Measurements from ENCODE around the gene PPP2R2C.

Gene PPP2R2C

DNA sequence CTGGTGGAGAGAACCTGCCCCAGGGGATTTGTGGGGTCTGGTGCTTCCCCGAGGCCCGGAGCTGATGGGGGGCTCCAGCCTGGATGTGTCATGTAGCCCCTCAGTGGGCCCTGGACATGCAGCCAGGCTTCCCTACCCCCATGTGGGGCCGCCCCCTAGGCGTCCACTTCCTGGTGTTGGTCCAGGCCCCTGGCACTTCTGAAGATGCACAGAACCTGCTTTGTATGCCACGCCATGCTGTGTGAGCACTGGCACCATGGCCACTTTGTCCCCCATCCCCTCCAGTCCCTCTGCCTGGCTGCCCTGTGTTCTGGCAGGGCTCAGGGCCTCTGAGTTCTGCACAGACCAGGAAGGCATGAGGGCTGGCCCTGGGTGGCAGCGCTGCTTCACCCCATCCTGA, 173.6 kb downstream of the PPP2R2C start:
- ChIA-PET CTCF (no interaction called here), POLR2A (no interaction called here)
- no peak for DNase-seq (ENCODE audit: extremely low spot score)
- TF ChIP-seq FOXA1 (IDR thresholded peaks at IDR 0.05) (no peak), SUZ12 (IDR thresholded peaks at IDR 0.05) (no peak), NFRKB (IDR thresholded peaks at IDR 0.05) (no peak), PKNOX1 (IDR thresholded peaks at IDR 0.05) (no peak), ELF4 (IDR thresholded peaks at IDR 0.05) (no peak), FOXM1 (IDR thresholded peaks at IDR 0.05; ENCODE audit: borderline replicate concordance) (no peak), TARDBP (IDR thresholded peaks at IDR 0.05) (no peak), L3MBTL2 (conservative IDR thresholded peaks at IDR 0.05) (no peak), SP1 (IDR thresholded peaks at IDR 0.05) (no peak), BHLHE40 (IDR thresholded peaks at IDR 0.05; ENCODE audit: borderline replicate concordance) (no peak), ARNT (IDR thresholded peaks at IDR 0.05) (no peak), ZNF384 (IDR thresholded peaks at IDR 0.05) (no peak), FOXK2 (IDR thresholded peaks at IDR 0.05) (no peak), LEF1 (IDR thresholded peaks at IDR 0.05; ENCODE audit: borderline replicate concordance) (no peak), HDGF (IDR thresholded peaks at IDR 0.05; ENCODE audit: borderline replicate concordance) (no peak), CTBP1 (IDR thresholded peaks at IDR 0.05; ENCODE audit: borderline replicate concordance) (no peak)

DNA sequence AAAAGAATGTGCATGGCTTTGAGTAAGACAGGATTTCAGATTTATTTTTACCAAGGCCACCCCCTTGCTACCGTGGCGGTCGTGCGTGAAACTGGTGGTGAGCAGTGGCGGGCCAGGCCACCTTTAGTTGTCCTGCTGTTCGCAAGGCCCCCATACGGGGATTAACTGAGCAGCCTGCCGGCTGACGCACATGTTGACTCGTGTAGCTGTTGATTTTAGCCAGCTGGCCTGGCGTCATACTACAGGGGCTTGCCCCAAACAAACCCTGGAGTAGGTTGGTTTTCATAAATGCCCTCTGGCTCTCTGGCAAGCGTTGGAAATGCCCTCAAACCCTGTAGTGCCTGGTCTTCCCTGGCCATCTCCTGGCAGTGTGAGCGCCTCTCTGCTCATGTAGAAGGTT, 174.4 kb downstream of the PPP2R2C start:
- POLR2A ChIA-PET, result no interaction called here
- TF ChIP-seq NFRKB (IDR thresholded peaks at IDR 0.05) (no peak), BHLHE40 (IDR thresholded peaks at IDR 0.05; ENCODE audit: borderline replicate concordance) (no peak), LEF1 (IDR thresholded peaks at IDR 0.05; ENCODE audit: borderline replicate concordance) (no peak), FOXK2 (IDR thresholded peaks at IDR 0.05) (no peak)
- CTCF ChIA-PET, result no interaction called here
- no peak for DNase-seq (ENCODE audit: extremely low spot score)

DNA sequence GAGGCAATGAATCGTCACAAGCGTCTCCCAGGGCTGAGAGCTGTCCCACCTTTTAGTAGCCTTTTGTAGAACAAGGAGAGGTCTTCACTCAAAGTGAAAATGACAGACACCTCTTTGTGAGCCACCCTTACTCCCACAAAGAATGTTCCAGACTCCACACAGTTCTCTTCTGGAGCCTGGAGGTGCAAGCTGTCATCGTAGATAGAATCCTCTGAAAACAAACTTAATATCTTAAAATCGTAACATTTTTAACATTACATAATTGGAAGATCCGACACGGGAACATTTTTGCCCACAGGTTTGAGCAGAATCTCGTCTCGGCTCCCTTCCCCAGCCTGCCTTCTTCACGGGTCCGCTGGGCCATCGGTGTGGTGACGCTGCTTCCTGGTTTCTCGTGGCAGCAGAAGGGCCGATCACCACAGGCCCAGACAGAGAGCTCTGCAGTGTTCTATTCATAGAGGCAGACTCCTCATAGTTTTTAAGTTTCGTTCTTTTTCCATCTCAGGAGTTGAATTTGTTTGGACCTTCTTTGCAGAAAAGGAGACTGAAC, 175.1 kb downstream of the PPP2R2C start:
- no peak for DNase-seq (ENCODE audit: extremely low spot score)
- ChIA-PET CTCF (no interaction called here), POLR2A (no interaction called here)
- TF ChIP-seq CTBP1 (IDR thresholded peaks at IDR 0.05; ENCODE audit: borderline replicate concordance) (no peak), ZNF384 (IDR thresholded peaks at IDR 0.05) (no peak), ARNT (IDR thresholded peaks at IDR 0.05) (no peak), FOXM1 (IDR thresholded peaks at IDR 0.05; ENCODE audit: borderline replicate concordance) (no peak), ELF4 (IDR thresholded peaks at IDR 0.05) (no peak), LEF1 (IDR thresholded peaks at IDR 0.05; ENCODE audit: borderline replicate concordance) (no peak), SUZ12 (IDR thresholded peaks at IDR 0.05) (no peak), TARDBP (IDR thresholded peaks at IDR 0.05) (no peak)

DNA sequence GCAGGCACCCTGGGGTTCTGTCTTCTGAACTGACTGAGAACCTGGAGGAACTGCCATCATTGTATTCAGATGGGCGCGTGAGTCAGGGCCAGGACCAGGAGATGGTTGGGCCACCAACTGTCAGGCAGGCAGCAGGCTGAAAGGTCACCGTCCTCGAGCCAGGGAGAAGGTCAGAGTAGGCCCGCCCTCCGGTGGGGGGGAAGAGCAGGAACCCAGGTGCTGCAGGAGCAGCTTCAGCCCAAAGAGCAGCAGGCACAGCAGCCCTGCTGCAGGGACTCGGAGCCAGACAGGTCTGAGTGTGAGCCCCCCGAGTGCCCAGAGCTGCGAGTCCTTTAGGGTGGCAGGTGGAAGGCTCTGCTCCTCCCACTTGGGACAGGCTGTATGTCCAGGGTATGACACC, 176.4 kb downstream of the PPP2R2C start:
- ChIA-PET POLR2A (no interaction called here), CTCF (interaction anchor here (1.1 kb wide), 1 partner anchor 36 kb away, joined by 3 read pairs; no protein-coding TSS in a partner anchor)
- TF ChIP-seq BHLHE40 (IDR thresholded peaks at IDR 0.05; ENCODE audit: borderline replicate concordance) (no peak), FOXK2 (IDR thresholded peaks at IDR 0.05) (no peak), ZNF384 (IDR thresholded peaks at IDR 0.05) (no peak), FOXM1 (IDR thresholded peaks at IDR 0.05; ENCODE audit: borderline replicate concordance) (no peak), SP1 (IDR thresholded peaks at IDR 0.05) (no peak), FOXA1 (IDR thresholded peaks at IDR 0.05) (no peak), SUZ12 (IDR thresholded peaks at IDR 0.05) (no peak), ARNT (IDR thresholded peaks at IDR 0.05) (no peak), TARDBP (IDR thresholded peaks at IDR 0.05) (no peak), PKNOX1 (IDR thresholded peaks at IDR 0.05) (no peak), NFRKB (IDR thresholded peaks at IDR 0.05) (no peak), ELF4 (IDR thresholded peaks at IDR 0.05) (no peak), LEF1 (IDR thresholded peaks at IDR 0.05; ENCODE audit: borderline replicate concordance) (no peak), HDGF (IDR thresholded peaks at IDR 0.05; ENCODE audit: borderline replicate concordance) (no peak), CTBP1 (IDR thresholded peaks at IDR 0.05; ENCODE audit: borderline replicate concordance) (no peak), L3MBTL2 (conservative IDR thresholded peaks at IDR 0.05) (no peak)
- no peak for DNase-seq (ENCODE audit: extremely low spot score)

GRCh38 chr4:6295495-6295894, 176.9 kb downstream of the PPP2R2C start:
- TF ChIP-seq SUZ12 (IDR thresholded peaks at IDR 0.05) (no peak), SP1 (IDR thresholded peaks at IDR 0.05) (no peak), FOXA1 (IDR thresholded peaks at IDR 0.05) (no peak), L3MBTL2 (conservative IDR thresholded peaks at IDR 0.05) (no peak), PKNOX1 (IDR thresholded peaks at IDR 0.05) (no peak), BHLHE40 (IDR thresholded peaks at IDR 0.05; ENCODE audit: borderline replicate concordance) (no peak)
- CTCF ChIA-PET, result interaction anchor here (1.1 kb wide), 1 partner anchor 37 kb away, joined by 3 read pairs; no protein-coding TSS in a partner anchor

GRCh38 chr4:6294705-6295421, 177.6 kb downstream of the PPP2R2C start:
- CTCF ChIA-PET, result interaction anchor here (1.0 to 1.1 kb wide), 2 partner anchors 10 to 37 kb away, joined by 3 to 4 read pairs; no protein-coding TSS in a partner anchor
- no peak for DNase-seq (ENCODE audit: extremely low spot score)

More at GRCh38 chr4:6295495-6295894, 176.9 kb downstream of the PPP2R2C start:
- DNase-seq (ENCODE audit: extremely low spot score), result no peak
- POLR2A ChIA-PET, result no interaction called here

More at GRCh38 chr4:6294705-6295421, 177.6 kb downstream of the PPP2R2C start:
- POLR2A ChIA-PET, result no interaction called here
- TF ChIP-seq CTBP1 (IDR thresholded peaks at IDR 0.05; ENCODE audit: borderline replicate concordance), result no peak
- TF ChIP-seq ZNF384 (IDR thresholded peaks at IDR 0.05), result no peak
- no peak for TF ChIP-seq FOXM1 (IDR thresholded peaks at IDR 0.05; ENCODE audit: borderline replicate concordance)
- no peak for TF ChIP-seq L3MBTL2 (conservative IDR thresholded peaks at IDR 0.05)
- TF ChIP-seq FOXK2 (IDR thresholded peaks at IDR 0.05), result no peak
- TF ChIP-seq LEF1 (IDR thresholded peaks at IDR 0.05; ENCODE audit: borderline replicate concordance), result no peak
- TF ChIP-seq TARDBP (IDR thresholded peaks at IDR 0.05), result no peak
- TF ChIP-seq BHLHE40 (IDR thresholded peaks at IDR 0.05; ENCODE audit: borderline replicate concordance), result no peak
- no peak for TF ChIP-seq PKNOX1 (IDR thresholded peaks at IDR 0.05)
- TF ChIP-seq SUZ12 (IDR thresholded peaks at IDR 0.05), result no peak
- no peak for TF ChIP-seq NFRKB (IDR thresholded peaks at IDR 0.05)

All from HEK293T (cell line).